Measurements from ENCODE around the gene ZNF652. TPM values are rescaled to one million over a fixed set of nuclear protein-coding genes. Genes with fewer than 3 reads are reported as not detected.

Gene ZNF652
- polyA plus RNA-seq, 1 donor (not counting 4 experiments of a cell fraction or from before 2014, with no cell fraction given) = 8.9 TPM

DNA sequence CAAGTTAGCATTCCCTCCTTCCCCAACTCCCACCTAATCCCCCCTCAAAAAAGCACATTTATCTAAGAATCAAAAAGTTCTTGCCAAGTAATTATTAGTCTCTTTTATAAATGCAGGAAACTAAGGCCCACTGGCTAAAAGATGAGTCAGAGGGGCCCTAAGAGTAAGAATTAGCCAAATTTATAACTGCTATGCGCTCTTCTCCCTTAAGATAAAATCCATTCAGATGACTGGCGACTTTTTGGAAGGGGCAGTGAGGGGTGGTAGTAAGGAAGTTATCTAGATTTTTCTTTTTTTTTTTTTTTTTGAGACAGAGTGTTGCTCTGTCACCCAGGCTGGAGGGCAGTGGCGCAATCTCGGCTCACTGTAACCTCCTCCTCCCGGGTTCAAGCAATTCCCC, 17.1 kb downstream of the ZNF652 start:
- TF ChIP-seq, protein P1, sequence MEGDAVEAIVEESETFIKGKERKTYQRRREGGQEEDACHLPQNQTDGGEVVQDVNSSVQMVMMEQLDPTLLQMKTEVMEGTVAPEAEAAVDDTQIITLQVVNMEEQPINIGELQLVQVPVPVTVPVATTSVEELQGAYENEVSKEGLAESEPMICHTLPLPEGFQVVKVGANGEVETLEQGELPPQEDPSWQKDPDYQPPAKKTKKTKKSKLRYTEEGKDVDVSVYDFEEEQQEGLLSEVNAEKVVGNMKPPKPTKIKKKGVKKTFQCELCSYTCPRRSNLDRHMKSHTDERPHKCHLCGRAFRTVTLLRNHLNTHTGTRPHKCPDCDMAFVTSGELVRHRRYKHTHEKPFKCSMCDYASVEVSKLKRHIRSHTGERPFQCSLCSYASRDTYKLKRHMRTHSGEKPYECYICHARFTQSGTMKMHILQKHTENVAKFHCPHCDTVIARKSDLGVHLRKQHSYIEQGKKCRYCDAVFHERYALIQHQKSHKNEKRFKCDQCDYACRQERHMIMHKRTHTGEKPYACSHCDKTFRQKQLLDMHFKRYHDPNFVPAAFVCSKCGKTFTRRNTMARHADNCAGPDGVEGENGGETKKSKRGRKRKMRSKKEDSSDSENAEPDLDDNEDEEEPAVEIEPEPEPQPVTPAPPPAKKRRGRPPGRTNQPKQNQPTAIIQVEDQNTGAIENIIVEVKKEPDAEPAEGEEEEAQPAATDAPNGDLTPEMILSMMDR (optimal IDR thresholded peaks at IDR 0.05 in 1 of 3, IDR thresholded peaks at IDR 0.05 in 1 of 3, conservative IDR thresholded peaks at IDR 0.05 in 1 of 3; ENCODE audit: extremely low read depth in 1 of 3, insufficient read depth in 2 of 3, low read length in 3 of 3) = no peak
- no peak for TF ChIP-seq EZH2 (IDR thresholded peaks at IDR 0.05; ENCODE audit: low read length)
- no peaks in the 10 kb centered on the region for H4K20me1 ChIP-seq (ENCODE audit: control insufficient read depth, extremely low read depth, insufficient read depth, low read length)
- no peaks in the 10 kb centered on the region for H3K9me3 ChIP-seq (ENCODE audit: control insufficient read depth, low read depth, low read length)
- H3K4me1 ChIP-seq (ENCODE audit: control insufficient read depth, extremely low read depth, insufficient read depth, low read length) = peaks cover 5% of the 10 kb centered on the region
- H2AFZ ChIP-seq (ENCODE audit: control insufficient read depth, low read length) = no peak overlapping the region
- H3K4me3 ChIP-seq (ENCODE audit: control insufficient read depth in 2 of 3, extremely low read depth in 1 of 3, insufficient read depth in 2 of 3, low read depth in 1 of 3, low read length in 3 of 3) = no peak overlapping the region
- DNase-seq (ENCODE audit: low read depth, low spot score) (no peak), FAIRE-seq (no peak)
- H3K36me3 ChIP-seq (ENCODE audit: control insufficient read depth in 2 of 2, extremely low read depth in 1 of 2, insufficient read depth in 2 of 2, low read length in 2 of 2) = no peaks in the 10 kb centered on the region
- no peak overlapping the region for H3K9ac ChIP-seq (ENCODE audit: control insufficient read depth, extremely low read depth, insufficient read depth, low read length)
- H3K27ac ChIP-seq (ENCODE audit: control insufficient read depth, insufficient read depth, low read length) = no peak overlapping the region
- peaks cover 25% of the 10 kb centered on the region for H3K79me2 ChIP-seq (ENCODE audit: control insufficient read depth, insufficient read depth, low read length)
- dilution Hi-C loops (cut with MboI; ENCODE audit: extremely low pct_ligation_motif_present, low sequenced_read_pairs) = no loop called here
- H3K27me3 ChIP-seq (ENCODE audit: control insufficient read depth, extremely low read depth, insufficient read depth, low read length) = no peaks in the 10 kb centered on the region
- no peak overlapping the region for H3K4me2 ChIP-seq (ENCODE audit: control insufficient read depth, extremely low read depth, insufficient read depth, low read depth, low read length)
- no peaks in the 10 kb centered on the region for H3K9me1 ChIP-seq (ENCODE audit: control insufficient read depth, extremely low read depth, insufficient read depth, low read length)

DNA sequence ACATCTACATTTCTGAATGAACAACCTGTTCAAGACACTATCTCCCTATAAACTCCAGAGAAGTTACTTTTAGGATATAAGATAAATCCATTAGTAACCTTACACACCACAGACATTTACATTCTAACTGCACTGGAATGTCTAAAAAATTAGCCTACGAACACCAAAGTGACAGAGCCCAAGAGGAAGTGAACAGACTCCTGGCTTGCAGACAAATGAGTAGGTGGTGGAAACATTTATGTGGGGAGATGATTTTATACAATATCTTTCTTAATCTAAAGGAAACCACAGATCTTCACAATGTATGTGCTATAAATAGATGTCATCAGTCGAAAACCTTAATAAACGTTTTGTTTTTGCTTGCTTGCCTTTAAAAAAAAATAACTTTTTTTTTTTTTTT, 18.8 kb downstream of the ZNF652 start:
- H2AFZ ChIP-seq (ENCODE audit: control insufficient read depth, low read length) = no peak overlapping the region
- peaks cover 31% of the 10 kb centered on the region for H3K79me2 ChIP-seq (ENCODE audit: control insufficient read depth, insufficient read depth, low read length)
- H3K4me1 ChIP-seq (ENCODE audit: control insufficient read depth, extremely low read depth, insufficient read depth, low read length) = peaks cover 5% of the 10 kb centered on the region
- no peak overlapping the region for H3K9ac ChIP-seq (ENCODE audit: control insufficient read depth, extremely low read depth, insufficient read depth, low read length)
- no peaks in the 10 kb centered on the region for H3K36me3 ChIP-seq (ENCODE audit: control insufficient read depth in 2 of 2, extremely low read depth in 1 of 2, insufficient read depth in 2 of 2, low read length in 2 of 2)
- H3K27me3 ChIP-seq (ENCODE audit: control insufficient read depth, extremely low read depth, insufficient read depth, low read length) = no peaks in the 10 kb centered on the region
- dilution Hi-C loops (cut with MboI; ENCODE audit: extremely low pct_ligation_motif_present, low sequenced_read_pairs) = no loop called here
- H3K4me3 ChIP-seq (ENCODE audit: control insufficient read depth in 2 of 3, extremely low read depth in 1 of 3, insufficient read depth in 2 of 3, low read depth in 1 of 3, low read length in 3 of 3) = no peak overlapping the region
- DNase-seq (ENCODE audit: low read depth, low spot score) = no peak
- TF ChIP-seq EZH2 (IDR thresholded peaks at IDR 0.05; ENCODE audit: low read length) = no peak
- TF ChIP-seq, protein P1 (optimal IDR thresholded peaks at IDR 0.05 in 1 of 3, IDR thresholded peaks at IDR 0.05 in 1 of 3, conservative IDR thresholded peaks at IDR 0.05 in 1 of 3; ENCODE audit: extremely low read depth in 1 of 3, insufficient read depth in 2 of 3, low read length in 3 of 3) = no peak
- no peaks in the 10 kb centered on the region for H3K9me3 ChIP-seq (ENCODE audit: control insufficient read depth, low read depth, low read length)
- no peak for FAIRE-seq
- H3K9me1 ChIP-seq (ENCODE audit: control insufficient read depth, extremely low read depth, insufficient read depth, low read length) = no peaks in the 10 kb centered on the region
- no peak overlapping the region for H3K27ac ChIP-seq (ENCODE audit: control insufficient read depth, insufficient read depth, low read length)
- H3K4me2 ChIP-seq (ENCODE audit: control insufficient read depth, extremely low read depth, insufficient read depth, low read depth, low read length) = no peak overlapping the region
- H4K20me1 ChIP-seq (ENCODE audit: control insufficient read depth, extremely low read depth, insufficient read depth, low read length) = no peaks in the 10 kb centered on the region
